ENCODE measurements around the gene SLC6A3.

- TF ChIP-seq POLR2AphosphoS5 (IDR thresholded peaks at IDR 0.05; ENCODE audit: low read depth) (no peak), CTCF (IDR thresholded peaks at IDR 0.05; ENCODE audit: insufficient read depth, low read length) (no peak), GABPA (IDR thresholded peaks at IDR 0.05; ENCODE audit: low read depth) (no peak)
Measured at GRCh38 chr5:1410156-1411014, 34.9 kb downstream of the SLC6A3 start.
